ENCODE results near the gene CRIP2.

CRIP2 gene

DNA sequence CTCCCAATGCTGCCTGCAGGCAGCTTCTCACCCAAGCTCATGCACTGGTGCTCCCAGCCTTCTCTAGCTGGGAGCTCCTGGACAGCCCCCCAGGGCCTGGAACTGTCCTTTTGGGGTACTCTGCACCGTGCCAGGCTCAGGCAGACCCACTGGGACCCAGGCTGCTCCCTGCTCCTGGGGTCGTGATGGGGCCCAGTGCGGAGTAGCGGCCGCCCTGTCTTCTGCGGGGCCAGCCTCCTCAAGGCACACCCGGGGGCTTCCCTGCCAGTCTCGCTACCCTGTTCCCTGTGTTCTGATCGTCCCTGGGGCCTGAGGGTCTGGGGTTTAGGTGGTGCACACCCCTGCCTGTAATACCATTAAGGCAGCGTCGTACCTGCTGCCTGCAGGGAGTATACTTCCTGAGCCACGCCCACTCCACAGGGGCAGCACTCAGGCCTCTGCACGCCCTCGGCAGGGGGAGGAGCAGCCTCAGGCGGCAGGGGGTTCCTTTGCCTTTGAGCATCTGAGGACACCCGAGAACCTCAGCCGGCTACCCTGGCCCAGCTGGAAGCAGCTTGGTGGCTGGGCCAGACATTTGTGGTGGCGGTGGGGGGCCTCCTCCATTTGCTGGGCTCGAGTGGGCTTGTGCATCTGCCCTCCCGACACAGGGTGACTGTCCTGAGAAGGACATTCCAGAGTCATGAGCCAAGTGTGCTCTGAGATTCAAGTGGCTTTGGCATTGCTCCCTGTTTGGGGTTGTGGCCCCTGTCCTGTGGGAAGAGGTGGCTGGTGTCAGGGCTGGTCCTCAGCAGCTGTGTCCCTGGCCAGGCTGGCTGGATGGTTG is 9.2 kb upstream of the CRIP2 start:
- DNase-seq (ENCODE audit: low read depth) = no peak

DNA sequence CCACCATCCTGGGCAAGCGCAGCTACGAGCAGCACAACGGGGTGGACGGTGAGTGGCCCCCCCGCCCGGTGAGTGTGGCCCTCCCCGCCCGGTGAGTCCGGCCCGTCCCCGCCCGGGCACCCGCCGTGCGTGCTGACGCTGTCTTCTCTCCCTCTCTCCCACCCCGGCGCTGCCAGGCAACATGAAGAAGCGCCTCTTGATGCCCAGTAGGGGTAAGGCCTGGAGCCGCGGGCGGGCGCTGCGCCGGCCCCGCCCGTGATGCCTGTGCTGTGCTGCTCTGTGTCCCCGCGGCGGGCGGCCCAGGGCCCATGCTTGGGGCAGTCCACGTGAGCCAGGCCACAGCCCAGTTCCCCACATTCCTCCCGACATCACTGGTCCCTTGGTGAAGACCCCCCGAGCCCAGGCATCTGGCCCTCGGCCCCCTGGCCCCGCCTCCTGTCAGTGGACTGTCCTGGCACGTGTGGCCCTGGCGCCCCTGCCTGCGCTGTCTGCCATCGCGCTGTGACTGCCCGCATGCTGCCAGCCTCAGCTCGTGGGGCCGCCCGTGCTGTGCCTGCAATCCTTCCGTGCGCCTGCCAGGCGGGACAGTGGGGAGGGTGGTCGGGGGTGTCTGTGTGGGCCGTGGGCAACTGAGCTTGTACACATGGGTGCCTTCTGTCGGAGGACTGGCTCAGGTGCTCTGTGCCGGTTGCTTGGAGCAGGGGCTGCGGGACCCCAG is 7.9 kb upstream of the CRIP2 start:
- DNase-seq (ENCODE audit: low read depth) = no peak

DNA sequence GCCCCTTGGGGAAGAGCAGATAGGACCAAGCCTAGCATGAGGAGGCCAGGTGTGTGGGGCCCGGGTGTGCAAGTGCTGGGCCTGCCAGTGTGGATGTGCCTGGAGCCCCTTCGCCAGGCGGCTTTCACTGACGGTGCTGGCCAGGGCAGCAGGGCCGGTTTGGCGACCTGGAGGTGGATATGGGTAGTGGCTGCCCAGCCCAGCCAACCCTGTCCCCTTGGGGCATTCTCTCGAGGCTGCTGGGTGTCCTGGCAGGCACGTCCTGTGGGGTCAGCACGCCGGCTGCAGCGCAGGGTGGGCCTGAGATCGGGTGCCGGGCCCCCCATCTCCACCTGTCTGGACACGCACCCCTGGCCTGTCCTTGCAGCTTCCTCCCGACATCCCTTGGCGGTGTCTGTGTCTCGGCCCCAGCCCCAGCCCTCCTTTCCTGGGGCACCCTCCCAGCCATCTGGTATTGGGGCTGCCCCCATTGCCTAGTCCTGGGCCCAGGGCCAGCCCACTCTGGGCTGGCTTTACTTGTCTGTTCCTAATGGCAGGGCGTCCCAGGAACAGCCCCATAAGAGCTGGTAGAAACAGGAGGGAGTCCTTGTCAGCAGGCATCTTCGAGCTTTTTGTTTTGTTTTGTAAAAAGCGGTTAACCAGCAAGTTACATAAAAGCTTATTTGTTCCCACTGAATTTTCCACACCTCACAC is 7.2 kb upstream of the CRIP2 start:
- no peak for DNase-seq (ENCODE audit: low read depth)

DNA sequence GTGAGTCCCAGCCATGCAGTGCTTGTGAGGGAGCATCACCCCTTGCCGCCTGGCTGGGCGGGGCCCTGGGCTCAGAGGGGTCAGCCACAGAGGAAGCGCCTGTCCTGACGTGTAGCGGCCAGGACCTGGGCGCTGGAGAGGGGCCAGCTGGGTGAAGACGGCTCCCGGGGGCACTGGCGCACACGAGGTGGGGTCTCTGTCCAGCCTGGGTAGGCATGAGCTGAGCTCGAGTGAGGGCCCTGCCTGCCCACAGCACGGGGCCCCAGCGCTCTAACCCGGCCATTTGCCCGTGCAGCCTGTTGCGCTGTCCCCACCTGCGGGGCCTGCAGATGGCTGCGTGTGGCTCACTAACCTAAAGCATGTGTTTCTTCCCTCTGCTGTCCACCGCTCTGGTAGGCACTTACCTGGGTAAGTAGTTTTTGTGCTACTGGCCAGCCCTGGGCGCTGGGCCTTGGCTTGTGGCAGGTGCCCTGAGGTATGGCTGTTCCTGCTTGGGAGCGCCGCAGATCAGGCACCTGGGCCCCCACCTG is 6.6 kb upstream of the CRIP2 start:
- no peak for DNase-seq (ENCODE audit: low read depth)

DNA sequence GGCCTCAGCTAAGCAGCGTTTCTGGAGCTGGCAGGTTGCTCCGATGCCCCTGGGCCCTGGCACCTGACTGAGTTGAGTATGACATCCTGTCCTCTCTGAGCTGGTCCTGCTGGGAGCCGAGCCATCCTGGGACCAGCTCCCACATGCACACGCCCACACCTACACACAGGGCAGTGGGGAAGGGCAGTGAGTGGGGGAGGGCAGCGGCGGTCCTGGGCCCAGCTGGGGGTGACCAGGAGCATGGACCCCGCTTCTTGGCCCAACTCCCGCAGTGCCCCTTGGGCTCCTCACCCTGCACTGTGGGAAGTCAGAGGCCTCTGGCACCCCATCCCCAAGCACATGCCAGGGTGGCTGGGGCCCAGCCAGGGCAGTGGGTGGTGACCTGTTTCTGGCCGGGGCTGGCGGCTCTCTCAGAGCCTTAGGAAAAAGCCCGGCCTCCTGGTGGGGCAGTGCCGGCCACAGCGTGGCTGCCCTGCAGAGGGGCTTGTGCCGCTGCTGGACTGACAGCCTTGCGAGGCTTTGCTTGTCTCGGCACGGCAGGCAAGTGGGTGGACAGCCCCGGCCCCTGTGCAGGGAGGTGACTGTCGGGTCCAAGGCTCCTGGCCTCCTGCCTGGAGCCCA is 5.9 kb upstream of the CRIP2 start:
- no peak for DNase-seq (ENCODE audit: low read depth)

DNA sequence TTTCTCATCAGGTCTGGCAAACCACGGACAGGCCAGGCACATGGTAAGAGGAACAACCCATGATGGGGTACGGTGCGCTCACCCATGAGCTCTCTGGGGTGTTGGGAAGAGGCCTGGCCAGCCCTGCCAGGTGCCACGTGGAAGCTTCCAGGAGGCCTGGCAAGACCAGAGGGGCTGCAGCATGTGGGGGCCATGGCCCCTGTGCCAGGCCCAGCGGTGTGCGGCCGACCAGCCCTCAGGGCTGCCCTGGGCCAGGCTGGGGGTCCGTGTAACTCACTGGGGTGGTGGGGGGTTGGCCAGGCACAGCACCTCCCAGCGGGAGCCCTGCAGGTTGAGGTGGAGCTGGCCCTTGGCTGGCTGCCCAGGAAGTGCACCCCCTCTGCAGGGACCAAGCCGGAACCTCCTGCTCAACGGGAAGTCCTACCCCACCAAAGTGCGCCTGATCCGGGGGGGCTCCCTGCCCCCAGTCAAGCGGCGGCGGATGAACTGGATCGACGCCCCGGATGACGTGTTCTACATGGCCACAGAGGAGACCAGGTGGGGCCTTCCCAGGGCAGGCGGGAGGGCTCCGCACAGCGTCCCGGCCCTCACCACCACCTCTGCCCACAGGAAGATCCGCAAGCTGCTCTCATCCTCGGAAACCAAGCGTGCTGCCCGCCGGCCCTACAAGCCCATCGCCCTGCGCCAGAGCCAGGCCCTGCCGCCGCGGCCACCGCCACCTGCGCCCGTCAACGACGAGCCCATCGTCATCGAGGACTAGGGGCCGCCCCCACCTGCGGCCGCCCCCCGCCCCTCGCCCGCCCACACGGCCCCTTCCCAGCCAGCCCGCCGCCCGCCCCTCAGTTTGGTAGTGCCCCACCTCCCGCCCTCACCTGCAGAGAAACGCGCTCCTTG is 4.9 kb upstream of the CRIP2 start:
- DNase-seq (ENCODE audit: low read depth) = no peak

DNA sequence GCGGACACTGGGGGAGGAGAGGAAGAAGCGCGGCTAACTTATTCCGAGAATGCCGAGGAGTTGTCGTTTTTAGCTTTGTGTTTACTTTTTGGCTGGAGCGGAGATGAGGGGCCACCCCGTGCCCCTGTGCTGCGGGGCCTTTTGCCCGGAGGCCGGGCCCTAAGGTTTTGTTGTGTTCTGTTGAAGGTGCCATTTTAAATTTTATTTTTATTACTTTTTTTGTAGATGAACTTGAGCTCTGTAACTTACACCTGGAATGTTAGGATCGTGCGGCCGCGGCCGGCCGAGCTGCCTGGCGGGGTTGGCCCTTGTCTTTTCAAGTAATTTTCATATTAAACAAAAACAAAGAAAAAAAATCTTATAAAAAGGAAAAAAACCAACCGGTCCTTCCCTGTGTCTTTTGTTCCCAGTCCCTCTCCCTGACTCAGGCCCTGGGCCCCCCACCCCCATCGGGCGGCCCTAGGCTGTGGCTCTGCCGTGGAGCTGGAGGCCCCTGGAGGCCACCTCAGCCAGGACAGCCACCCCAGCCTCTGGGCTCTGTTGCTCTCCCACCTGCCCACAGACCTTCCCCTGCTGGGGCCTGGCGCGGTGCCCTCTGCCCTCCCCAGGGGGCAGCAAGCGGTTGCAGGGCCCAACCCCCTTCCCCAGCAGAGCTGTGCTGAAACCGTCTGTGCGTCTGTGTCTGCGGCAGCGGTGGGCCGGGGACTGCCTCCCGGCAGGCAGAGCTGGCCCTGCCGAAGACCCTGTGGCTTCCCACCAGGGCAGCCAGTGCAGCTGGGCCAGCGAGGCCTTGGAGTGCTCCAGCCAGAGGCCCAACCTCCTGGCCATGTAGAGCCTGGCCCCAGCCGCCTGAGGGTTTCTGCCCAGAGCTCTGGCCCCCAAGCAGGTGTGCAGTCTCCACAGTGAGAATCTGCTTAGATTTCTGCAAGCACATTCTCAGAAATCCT is 4.0 kb upstream of the CRIP2 start:
- DNase-seq (ENCODE audit: low read depth) = no peak

DNA sequence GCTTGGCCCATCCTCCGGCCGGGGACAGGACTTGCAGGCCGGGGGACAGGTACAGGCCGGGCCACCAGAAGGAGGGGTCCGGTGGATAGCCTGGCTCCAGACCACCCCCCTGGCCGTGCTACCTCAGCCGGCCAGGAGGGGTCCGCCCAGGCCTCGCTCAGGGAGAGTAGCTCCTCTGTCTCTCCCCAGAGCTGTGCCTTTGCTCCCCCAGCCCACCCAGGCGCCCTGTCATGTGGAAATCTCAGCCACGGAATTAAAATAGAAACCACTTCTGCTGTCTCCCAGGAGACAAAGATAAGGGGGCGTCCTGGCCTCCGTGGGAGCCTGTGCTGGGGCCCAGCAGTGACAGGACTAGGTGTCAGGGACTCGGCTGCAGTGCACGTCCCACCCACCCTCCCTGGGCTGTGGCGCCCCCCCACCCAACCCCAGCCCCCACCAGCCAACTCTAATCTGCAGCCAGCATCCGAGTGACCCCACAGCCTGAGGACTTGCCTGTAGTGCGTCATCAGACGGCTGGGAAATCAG is 3.3 kb upstream of the CRIP2 start:
- no peak for DNase-seq (ENCODE audit: low read depth)

DNA sequence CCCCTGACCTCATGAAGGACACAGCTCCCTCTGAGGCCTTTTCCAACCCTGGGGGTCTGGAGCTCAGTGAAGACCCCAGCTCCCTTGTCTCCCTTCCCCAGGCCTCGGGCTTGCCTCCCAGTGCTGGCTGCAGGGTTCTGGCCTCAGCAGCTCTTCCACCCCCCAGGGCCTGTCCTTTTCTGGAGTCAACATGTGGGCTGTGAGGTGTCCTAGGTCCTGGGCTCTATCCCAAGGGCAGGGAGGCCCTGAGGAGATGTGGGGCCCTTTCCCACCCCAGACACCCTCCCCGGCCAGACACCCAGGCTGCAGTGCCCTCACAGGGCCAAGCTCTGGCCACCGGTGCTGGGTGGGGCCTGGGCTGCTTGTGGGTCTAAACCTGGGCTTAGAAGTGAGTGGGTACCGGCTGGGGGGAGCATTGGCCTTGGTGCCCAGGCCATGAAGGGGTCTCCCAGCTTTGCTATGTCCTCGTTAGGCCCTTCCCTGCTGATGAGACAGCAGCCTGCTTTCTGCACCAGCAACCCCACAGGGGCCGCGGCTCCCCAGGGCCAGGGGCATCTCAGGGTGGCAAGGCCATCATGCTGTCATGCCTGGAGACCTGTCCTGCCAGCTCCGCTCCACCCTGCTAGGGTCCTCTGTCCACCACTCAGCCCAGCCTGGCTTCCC is 2.7 kb upstream of the CRIP2 start:
- DNase-seq (ENCODE audit: low read depth) = no peak

DNA sequence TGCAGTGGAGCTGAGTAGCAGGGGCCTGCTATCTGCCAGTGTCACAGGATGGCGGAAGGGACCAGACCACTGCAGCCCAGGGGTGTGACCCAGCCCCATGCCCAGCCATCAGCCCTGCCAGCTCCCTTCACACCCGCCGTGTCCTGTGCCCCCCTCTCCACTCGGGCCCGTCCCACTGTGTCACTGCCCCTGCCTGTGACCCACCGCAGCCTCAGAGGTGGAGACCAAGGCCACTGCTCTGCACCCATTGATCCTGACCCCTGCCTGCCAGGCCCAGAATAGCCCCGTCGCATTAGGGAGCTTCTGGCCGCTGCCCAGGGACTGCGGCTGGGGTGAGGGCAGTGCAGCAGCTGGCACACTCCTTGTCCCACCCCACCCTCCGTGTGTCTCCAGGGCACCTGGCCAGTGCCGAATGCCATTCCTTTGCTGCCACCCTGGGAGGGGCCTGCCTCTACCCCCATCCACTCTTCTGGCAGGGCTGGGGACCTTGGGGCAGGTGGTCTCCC is 2.1 kb upstream of the CRIP2 start:
- DNase-seq (ENCODE audit: low read depth) = no peak

DNA sequence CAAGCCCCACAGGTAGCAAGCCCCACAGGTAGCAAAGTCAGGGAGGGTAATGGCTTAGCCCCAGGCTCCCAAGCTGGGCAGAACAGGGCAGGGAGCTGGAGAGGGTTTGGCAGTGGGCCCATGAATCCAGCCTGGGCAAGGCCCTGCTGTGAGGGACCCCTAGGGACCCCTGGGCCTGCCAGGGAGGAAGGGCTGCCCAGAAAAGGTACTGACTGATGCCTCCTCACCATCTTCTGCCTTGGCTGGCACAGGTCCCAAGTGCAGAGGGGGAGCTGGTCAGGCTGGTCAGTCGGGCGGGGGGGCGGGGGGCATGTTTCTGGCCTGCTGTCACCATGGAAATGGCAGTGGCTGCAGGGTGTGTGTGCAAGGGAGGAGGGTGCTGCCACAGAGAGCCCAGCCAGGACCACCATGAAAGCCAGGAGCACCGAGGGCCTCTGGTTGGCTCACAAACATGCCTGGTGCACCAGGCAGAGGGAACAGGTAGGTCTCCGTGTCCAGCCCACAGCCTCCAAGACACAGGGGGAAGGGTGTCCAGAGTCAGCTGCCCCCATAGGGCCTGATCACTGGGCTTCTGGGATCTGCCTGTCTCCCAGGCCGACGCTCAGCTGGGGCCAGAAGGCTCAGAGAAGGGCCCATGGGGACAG is 1.5 kb upstream of the CRIP2 start:
- no peak for DNase-seq (ENCODE audit: low read depth)

DNA sequence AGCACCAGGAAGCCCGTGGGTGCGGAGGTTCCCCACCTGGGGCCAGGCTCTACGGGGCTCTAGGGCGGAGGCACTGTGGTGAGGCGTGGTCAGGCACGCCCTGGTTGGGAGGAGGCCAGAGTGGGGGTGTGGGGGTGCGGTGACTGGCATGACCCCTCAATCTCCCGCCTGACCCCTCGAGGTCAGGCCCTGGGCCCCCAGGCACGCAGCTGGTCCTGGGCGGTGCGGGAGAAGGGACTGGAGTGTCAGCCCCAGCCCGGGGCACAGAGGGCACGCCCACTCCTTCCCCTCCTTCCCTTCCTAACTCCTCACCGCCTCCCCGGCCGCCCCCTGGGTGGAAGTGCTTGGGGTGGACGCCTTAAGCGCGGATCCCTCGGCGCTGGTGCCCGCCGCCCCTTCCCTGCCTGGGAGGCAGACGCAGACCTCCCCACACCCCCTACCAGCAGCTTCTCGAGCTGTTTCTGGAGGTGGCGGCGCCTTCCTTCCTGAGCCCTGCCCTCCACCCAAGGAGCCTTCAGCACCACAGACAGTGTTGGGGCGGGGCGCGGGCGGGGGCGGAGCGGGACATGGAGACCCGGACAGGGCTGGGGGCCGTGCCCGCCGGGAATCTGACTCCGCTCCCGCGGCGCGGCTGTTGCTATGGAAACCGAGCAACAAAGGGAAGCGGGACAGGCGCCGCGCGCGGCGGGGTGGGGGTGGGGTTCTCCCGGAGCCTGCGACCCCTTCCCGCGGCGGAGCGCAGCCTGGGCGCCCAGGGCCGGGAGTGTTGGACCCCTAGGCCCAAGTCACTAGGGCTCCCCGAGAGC is 741 bp upstream of the CRIP2 start:
- DNase-seq (ENCODE audit: low read depth) = peak; percentile 60

DNA sequence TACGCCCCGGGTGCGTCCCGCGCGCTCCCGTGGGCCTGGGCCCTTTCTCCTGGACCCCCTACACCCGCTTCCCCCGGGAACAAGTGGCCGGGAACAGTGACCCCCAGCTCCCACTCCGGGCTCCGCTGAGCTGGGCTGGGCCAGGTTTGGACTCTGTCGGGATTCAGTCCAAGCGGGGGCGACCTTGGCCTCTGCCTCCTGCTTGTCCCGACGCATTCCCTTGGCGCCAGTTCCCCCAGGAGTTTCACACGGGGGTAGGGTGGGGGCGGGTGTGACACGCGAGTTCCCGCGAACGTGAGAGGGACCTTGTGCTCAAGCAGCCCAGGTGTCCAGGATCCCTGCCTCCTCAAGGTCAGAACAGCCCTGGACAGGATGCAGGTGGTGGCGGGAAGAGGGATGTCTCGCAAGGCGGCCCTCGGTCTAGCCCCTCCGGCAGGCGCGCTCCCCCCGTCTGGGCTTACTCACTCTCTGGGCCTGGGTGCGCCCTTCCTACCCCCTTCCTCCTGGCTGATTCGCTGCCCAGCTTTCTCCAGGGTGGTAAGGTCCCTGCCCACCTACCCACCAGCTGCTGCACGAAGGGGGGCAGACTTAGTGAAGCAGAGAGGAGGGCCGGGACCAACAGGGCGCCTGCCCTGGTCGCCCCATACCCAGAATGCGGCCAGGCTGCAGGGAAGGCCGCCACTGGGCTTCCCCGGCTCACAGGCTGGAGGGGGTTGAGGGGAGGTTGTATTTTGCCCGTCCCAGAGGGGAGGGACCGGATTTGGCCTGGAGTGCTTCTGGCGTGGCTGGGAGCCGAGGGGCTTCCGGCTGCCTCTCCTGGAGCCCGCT is 862 bp downstream of the CRIP2 start:
- no peak for DNase-seq (ENCODE audit: low read depth)

DNA sequence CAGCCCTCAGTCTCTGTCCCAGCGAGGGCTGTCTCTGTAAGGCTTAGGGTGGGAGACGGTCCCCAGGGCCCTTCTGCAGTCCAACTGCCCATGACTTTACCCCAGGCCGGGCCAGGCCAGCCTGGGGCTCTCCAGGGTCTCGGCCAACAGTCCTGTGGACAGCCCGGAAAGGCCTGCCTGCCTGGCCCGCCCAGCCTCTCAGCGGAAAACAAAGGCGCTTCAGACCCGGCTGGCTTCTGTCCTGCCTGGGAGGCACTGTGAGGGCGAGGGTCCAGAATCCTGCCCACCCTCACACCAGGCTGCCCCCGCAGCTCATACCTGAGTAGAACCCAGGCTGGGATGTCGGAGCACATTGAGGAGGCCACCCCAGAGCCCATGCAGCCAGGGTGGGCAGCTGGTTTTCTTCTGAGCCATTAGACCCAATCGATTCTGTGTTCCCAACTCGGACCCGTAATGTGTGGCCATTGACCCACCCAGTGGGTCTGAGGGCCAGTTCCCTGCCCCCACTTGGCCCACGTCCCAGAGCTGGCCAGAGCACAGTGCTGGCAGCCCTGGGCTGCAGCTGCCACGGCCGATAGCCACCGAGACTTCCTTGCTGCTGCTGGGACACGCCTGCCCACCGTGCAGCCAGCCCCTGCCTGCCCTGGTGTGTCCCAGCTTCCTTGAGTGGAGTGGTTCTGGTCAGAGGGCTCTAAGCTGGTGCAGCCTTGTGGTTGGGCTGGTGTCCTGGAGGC is 1.6 kb downstream of the CRIP2 start:
- no peak for DNase-seq (ENCODE audit: low read depth)

DNA sequence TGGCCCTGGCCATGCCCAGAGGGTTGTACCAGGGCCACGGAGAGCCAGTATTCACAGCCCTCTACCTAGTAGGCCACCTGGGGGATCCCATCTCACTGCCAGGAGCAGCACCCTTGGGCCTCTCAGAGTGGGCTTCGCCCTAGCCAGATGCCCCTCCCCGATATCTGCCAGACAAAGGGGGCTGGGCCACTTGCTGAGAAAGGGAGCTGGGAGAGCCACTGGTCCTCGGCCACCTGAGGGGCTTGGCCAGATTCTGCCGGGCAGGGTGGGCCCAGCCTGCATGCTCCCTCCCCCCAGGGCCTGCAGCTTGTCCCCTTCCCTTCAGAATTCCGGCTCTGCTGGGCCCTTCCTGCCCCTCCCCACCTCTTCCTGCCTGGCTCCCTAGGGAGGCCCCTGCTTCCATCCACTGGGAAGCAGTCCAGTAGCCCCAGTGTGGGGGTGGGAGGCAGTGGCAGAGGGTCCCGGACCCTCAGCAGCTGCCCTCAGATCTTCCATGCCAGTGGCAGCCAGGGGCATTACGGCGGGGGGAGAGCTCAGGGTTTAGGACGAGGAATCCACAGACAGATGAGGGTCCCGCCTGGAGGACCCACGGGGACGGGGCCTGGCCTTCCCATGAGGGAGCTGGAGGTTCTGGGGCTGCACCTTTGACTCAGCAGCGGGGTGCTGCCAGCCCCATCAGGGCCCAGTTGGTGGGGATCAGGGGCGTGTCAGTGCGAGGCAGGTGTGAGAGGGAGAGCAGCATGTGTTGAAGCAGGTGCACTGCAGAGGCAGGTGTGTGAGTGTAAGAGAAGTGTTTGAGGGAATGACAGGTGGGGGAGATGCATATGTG is 2.4 kb downstream of the CRIP2 start:
- DNase-seq (ENCODE audit: low read depth) = no peak
